Motor neuron (in vitro differentiated cells): ENCODE measurements around the gene FGF5. TPM values are rescaled to one million over a fixed set of nuclear protein-coding genes. Genes with fewer than 3 reads are reported as not detected.

Experiments
- ATAC-seq, 8 experiments: fragments of 200-7000 bp; cut with Tn5 transposase; replicated peaks in 6 of 8; 2 replicates each; pipeline ENCODE4 v1.8.0; 2021; ENCODE audit warnings: mild to moderate bottlenecking in 8 of 8, moderate library complexity in 8 of 8
- H3K27ac ChIP-seq, 2 donors: fragments of 250-450 bp; sonication (Bioruptor Pico); 2 replicates each; pipeline ENCODE4 v1.9.0; 2021; ENCODE audit warnings: antibody characterized with exemption in 2 of 2, mild to moderate bottlenecking in 2 of 2, moderate library complexity in 1 of 2
- H3K4me1 ChIP-seq, 2 donors: fragments of 250-450 bp; sonication (Bioruptor Pico); replicated peaks in 1 of 2; 2 replicates each; pipeline ENCODE4 v1.6.1; 2021; ENCODE audit warnings: antibody characterized with exemption in 2 of 2, mild to moderate bottlenecking in 2 of 2, moderate library complexity in 1 of 2
- H3K4me3 ChIP-seq, 5 donors: fragments of 250-450 bp; sonication (Bioruptor Pico); 2 replicates each; pipeline ENCODE4 v1.9.0; 2021; ENCODE audit warnings: antibody characterized with exemption in 5 of 5, mild to moderate bottlenecking in 5 of 5, moderate library complexity in 4 of 5
- WGBS, 10 experiments: fragments of 450-650 bp; shearing (Covaris generic); methylation state at CpG; one replicate each; pipeline ENCODE4 v1.0.0; 2022; 5-methylcytosine and 5-hydroxymethylcytosine counted together
- in situ Hi-C, 9 experiments: fragments of 400-800 bp; cut with MboI; loops; one replicate each; pipeline ENCODE4 v1.15.0; 2021; ENCODE audit warnings: low sequenced_read_pairs in 9 of 9, low pct_unique_long_range_greater_than_20kb in 2 of 9; ENCODE audit not compliant: unreplicated experiment in 9 of 9
- total RNA-seq, 8 experiments: library from RNA; unstranded; fragments of 300-600 nt; gene quantifications; 2 replicates each; pipeline versions ENCODE4 v1.2.3 to v1.2.4, GENCODE V29; 2022

Gene FGF5
- total RNA-seq, 8 experiments from 2014 or later, result 0.09 to 3.3 (median 0.86) TPM; not detected in 1

DNA sequence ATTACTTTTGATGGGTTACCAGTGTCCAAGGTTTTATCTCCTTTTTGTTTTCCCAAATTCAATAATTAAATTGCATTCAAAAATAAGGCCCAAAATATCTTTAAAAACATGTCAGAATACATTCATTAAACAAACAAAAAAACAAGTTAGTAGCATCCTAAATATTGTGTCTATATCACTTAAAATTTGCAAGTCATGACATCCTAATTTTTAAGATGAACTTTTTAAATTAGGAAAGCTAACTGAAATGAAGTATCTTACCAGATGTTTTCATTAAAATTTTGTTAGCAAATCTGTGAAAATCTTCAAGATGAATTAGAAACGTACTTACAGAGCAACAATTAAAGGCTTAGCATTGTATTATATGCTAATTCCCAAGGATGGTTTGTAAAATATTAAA, 68.1 kb downstream of the FGF5 start:
- in situ Hi-C loops, result loop anchor here in 3 of 9 experiments (25.0 kb wide), 3 partner anchors 97 to 1397 kb away; partner anchors contain the start of gene PAQR3 (in 1 of the 3)

DNA sequence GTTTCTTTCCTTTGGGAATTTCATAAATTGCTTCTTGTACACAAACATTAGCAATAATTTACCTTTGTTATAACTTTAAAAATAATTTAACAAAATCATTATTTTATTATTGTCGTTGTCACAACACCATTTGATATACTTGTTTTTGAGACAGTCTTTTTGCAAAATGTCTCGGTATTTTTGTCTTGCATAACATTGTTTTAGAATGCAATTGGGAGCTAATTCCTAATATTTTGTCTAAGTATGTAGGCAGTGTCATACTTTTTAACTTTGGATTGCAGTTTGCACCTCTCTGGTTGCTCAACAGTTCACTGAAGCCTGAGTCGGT, 68.7 kb downstream of the FGF5 start:
- WGBS, 10 experiments, result 0 to 33% (median 15%) methylated on average over 1 to 3 of the region's 3 CpGs; no CpG with 5 or more reads in 1 of the 10 experiments
- in situ Hi-C loops, result loop anchor here in 3 of 9 experiments (25.0 kb wide), 3 partner anchors 98 to 1398 kb away; partner anchors contain the start of gene PAQR3 (in 1 of the 3)
- Histone ChIP-seq H3K4me3 (peak overlapping the region; percentile 63 to 98 (median 78)), H3K4me1 (no peaks in the 10 kb centered on the region), H3K27ac (no peak overlapping the region)
- no peak for ATAC-seq

More for the DNA sequence above, 68.1 kb downstream of the FGF5 start:
- Histone ChIP-seq H3K27ac (no peak overlapping the region), H3K4me3 (no peak overlapping the region), H3K4me1 (no peaks in the 10 kb centered on the region)
- no peak for ATAC-seq
- 0 to 100% (median 78%) methylated on average over 1 of the region's 1 CpG; no CpG with 5 or more reads in 1 of the 10 experiments for WGBS, 10 experiments

DNA sequence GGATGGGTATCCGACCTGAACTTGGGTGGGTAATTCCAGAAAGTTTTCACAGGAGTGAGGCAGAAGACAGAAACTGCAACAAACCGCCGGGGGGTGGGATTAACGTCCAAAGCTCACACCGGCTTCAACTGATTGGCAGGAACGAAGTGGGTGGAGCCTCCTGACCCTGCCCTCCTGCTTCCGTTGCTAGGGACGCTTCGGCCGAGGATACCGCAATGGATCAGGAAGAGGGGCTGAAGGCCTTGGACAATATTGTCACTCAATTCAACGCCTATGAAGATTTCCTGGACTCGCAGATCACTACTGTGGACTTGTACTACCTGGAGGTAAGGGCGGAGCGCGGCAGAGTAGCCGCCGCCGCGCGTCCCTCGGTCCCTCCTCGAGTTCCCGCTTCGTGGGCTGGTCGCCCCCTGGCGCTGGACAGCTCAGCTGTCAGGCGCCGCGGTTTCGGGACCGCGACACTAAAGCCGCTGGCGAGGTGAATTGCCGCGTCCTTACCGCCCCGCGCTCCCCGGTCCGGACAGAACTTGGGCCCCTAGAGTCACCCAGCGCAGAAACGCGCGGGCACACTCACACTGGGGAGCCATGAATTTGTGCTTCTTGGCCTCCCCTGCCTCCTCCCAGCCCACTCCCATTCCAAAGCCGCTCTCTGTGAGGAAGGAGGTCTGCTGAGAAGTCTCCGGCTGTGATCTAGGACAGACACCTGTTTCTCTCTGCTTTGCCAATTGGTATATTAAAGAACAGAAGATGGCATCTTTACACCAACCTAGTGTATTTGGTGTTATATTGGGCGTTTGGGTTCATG, 69.3 kb downstream of the FGF5 start, which contains the start of gene CFAP299:
Gene CFAP299, plus strand, starts transcription at position 177 of the 805 bp plus-strand sequence.
- in situ Hi-C loops, result loop anchor here in 3 of 9 experiments (25.0 kb wide), 3 partner anchors 98 to 1398 kb away; partner anchors contain the start of gene PAQR3 (in 1 of the 3)
- peak; percentile 95 to 97 (median 96) for ATAC-seq
- Histone ChIP-seq H3K4me1 (no peaks in the 10 kb centered on the region), H3K27ac (no peak within 1 kb of the TSS), H3K4me3 (peak within 1 kb of the TSS; percentile 63 to 98 (median 78))
- 0 to 3% (median 0%) methylated on average over 1 to 27 of the region's 49 CpGs for WGBS, 10 experiments

DNA sequence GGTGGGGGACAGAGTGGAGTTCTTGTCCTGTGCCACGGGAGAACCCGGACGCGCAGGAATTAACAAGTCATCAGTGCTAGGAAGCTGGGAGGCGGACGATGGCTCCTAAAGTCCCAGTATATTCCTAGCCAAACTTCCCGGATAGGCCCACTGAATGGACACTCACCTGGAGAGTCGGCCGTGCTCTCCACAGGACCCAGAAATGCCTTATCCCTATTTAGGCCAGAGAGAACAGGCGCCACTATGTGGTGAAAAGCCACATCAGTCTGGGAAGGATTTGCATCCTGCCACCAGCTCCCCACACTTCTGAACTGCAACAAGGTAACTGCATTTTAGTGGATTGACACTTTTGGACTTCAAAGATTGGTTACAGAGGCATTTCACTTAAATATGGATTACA, 70.1 kb downstream of the FGF5 start:
- peak in 7 of 8 experiments; percentile 6 to 33 (median 20) for ATAC-seq
- WGBS, 10 experiments, result 0 to 34% (median 8%) methylated on average over 1 to 8 of the region's 10 CpGs; no CpG with 5 or more reads in 2 of the 10 experiments
- no peak overlapping the region for H3K27ac ChIP-seq
- H3K4me3 ChIP-seq, result peak overlapping the region in 4 of 5 donors; percentile 63 to 98 (median 80)
- H3K4me1 ChIP-seq, result no peaks in the 10 kb centered on the region
- in situ Hi-C loops, result loop anchor here in 3 of 9 experiments (25.0 kb wide), 3 partner anchors 99 to 1399 kb away; partner anchors contain the start of gene PAQR3 (in 1 of the 3)

DNA sequence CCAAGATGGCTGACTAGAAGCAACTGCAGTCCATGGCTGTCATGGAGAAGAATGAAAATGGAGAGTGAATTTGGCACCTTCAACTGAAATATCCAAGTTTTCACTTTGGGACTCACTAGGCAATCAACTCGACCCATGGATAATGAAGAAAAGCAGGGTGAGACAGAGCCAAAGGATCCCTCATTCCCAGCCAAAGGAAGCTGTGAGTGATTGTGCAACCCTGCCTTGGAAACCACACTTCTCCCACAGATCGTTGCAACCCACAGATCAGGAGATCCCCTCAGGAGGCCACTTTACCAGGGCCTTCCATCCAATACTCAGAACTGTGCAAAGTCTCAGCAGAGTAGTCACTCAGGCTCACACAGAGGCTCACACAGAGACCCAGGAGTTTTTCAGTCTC, 73.6 kb downstream of the FGF5 start:
- H3K4me1 ChIP-seq, result no peaks in the 10 kb centered on the region
- no peak overlapping the region for H3K4me3 ChIP-seq
- in situ Hi-C loops, result loop anchor here in 3 of 9 experiments (25.0 kb wide), 3 partner anchors 103 to 1403 kb away; partner anchors contain the start of gene PAQR3 (in 1 of the 3)
- no peak for ATAC-seq
- H3K27ac ChIP-seq, result no peak overlapping the region
- 0 to 86% (median 50%) methylated on average over 1 to 2 of the region's 2 CpGs; no CpG with 5 or more reads in 4 of the 10 experiments for WGBS, 10 experiments

Other genes starting within 250 kb of the FGF5 start
- gene ANTXR2, start 193.4 kb upstream of the FGF5 start, total RNA-seq, result 10 to 100 TPM; 10.5 to 72.6 (median 39.5) TPM
- gene PRDM8, start 69.2 kb upstream of the FGF5 start, total RNA-seq, result 10 to 100 TPM in 4 of 8 experiments, 1 to 10 TPM in 3, under 1 TPM in 1; 0.91 to 62.4 (median 21.7) TPM
- gene CFAP299, start 69.1 kb downstream of the FGF5 start, total RNA-seq, result 1 to 10 TPM in 3 of 8 experiments, under 1 TPM in 5; 0.41 to 7.1 (median 0.74) TPM